ENCODE results near the gene CDRT4. TPM values are rescaled to one million over a fixed set of nuclear protein-coding genes. Genes with fewer than 3 reads are reported as not detected.

CDRT4 gene
- total RNA-seq, 4 donors from 2014 or later: 2.1 to 18.9 (median 12.4) TPM

DNA sequence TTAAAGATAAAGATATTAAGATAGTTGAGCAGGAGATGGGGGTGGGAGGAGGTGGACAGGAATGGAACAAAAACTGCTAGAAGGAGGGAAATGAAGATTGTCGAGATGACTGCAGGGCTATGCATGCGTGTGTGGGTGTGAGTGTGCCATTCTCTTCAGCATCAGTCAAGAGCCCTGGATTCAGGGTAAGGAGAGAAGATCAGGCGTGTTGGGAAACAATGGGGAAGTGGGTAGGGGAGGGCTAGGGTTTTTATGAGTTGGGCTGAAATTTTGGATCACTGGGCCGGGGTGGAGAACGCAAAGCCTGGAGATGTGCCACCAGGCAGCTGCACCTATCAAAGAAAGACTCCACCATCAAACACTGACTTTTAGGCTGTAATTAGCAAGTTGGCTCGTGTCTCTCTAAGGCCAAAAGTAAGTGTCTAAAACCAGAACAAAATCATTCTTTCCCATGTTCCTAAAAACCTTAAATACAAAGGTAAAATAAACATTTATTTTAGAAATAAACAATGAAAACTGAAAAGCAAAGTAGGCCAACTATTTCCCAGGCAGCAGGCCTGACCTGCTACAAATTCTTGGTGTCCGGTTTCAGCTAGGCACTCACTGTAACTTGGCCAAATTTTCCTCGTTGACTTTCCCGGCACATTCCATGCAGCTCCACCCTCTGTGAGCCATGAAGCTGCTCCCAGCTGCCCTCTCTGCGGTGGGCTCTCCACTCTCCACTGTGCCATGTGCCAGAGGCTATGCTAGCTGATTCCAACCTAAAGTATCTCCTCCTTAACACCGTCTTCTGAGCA lies 4.2 kb downstream of the CDRT4 start:
- WGBS, 2 donors: 27 to 28% methylated on average over 11 of the region's 11 CpGs
- no peaks in the 10 kb centered on the region for H3K36me3 ChIP-seq
- peaks cover 6 to 72% (median 34%) of the 10 kb centered on the region in 4 donors for H3K4me1 ChIP-seq
- peak overlapping the region; percentile 70 to 88 (median 79) for H3K27ac ChIP-seq
- TF ChIP-seq EP300 (IDR thresholded peaks at IDR 0.05): peak in 1 of 2 donors; percentile 51
- no peak for TF ChIP-seq POLR2A (IDR thresholded peaks at IDR 0.05)
- H3K9me3 ChIP-seq: no peaks in the 10 kb centered on the region
- H3K27me3 ChIP-seq: no peaks in the 10 kb centered on the region
- no peak overlapping the region for H3K4me3 ChIP-seq
- DNase-seq (ENCODE audit: low spot score in 2 of 2): peak in 1 of 2 donors; percentile 37

GRCh38 chr17:15457723-15458094 lies 9.7 kb downstream of the CDRT4 start:
- Histone ChIP-seq H3K27me3 (no peaks in the 10 kb centered on the region), H3K9me3 (no peaks in the 10 kb centered on the region), H3K36me3 (no peaks in the 10 kb centered on the region), H3K4me3 (peak overlapping the region in 1 of 4 donors; percentile 6), H3K27ac (peak overlapping the region; percentile 70 to 93 (median 82)), H3K4me1 (peaks cover 7 to 96% (median 59%) of the 10 kb centered on the region in 4 donors)
- peak; percentile 65 to 68 for DNase-seq (ENCODE audit: low spot score in 2 of 2)
- TF ChIP-seq POLR2A (IDR thresholded peaks at IDR 0.05) (no peak), CTCF (IDR thresholded peaks at IDR 0.05) (no peak), EP300 (IDR thresholded peaks at IDR 0.05) (peak in 1 of 2 donors; percentile 78)
- 17 to 31% methylated on average over 5 to 7 of the region's 7 CpGs for WGBS, 2 donors

GRCh38 chr17:15456972-15457722 lies 10.3 kb downstream of the CDRT4 start:
- TF ChIP-seq CTCF (IDR thresholded peaks at IDR 0.05): peak; percentile 12 to 55 (median 43)
- TF ChIP-seq EP300 (IDR thresholded peaks at IDR 0.05): peak; percentile 50 to 93
- TF ChIP-seq POLR2A (IDR thresholded peaks at IDR 0.05): no peak
- H3K27ac ChIP-seq: peak overlapping the region; percentile 70 to 93 (median 82)
- peaks cover 7 to 98% (median 61%) of the 10 kb centered on the region in 4 donors for H3K4me1 ChIP-seq
- H3K36me3 ChIP-seq: no peaks in the 10 kb centered on the region
- WGBS, 2 donors: 22% methylated on average over 16 of the region's 16 CpGs
- H3K4me3 ChIP-seq: peak overlapping the region in 1 of 4 donors; percentile 6
- no peaks in the 10 kb centered on the region for H3K9me3 ChIP-seq
- H3K27me3 ChIP-seq: no peaks in the 10 kb centered on the region
- DNase-seq (ENCODE audit: low spot score in 2 of 2): peak; percentile 78 to 83

GRCh38 chr17:15456496-15456895 lies 10.9 kb downstream of the CDRT4 start:
- H3K36me3 ChIP-seq: no peaks in the 10 kb centered on the region
- DNase-seq (ENCODE audit: low spot score in 2 of 2): peak; percentile 61 to 84
- no peak for TF ChIP-seq EP300 (IDR thresholded peaks at IDR 0.05)
- TF ChIP-seq POLR2A (IDR thresholded peaks at IDR 0.05): no peak
- no peak for TF ChIP-seq CTCF (IDR thresholded peaks at IDR 0.05)
- peak overlapping the region; percentile 70 to 93 (median 82) for H3K27ac ChIP-seq
- H3K4me1 ChIP-seq: peaks cover 7 to 99% (median 65%) of the 10 kb centered on the region in 4 donors
- H3K27me3 ChIP-seq: no peaks in the 10 kb centered on the region
- H3K9me3 ChIP-seq: no peaks in the 10 kb centered on the region
- no peak overlapping the region for H3K4me3 ChIP-seq
- WGBS, 2 donors: 60 to 74% methylated on average over 6 of the region's 6 CpGs

- TF ChIP-seq POLR2A (IDR thresholded peaks at IDR 0.05) (no peak), EP300 (IDR thresholded peaks at IDR 0.05) (no peak), CTCF (IDR thresholded peaks at IDR 0.05) (no peak)
- DNase-seq (ENCODE audit: low spot score in 2 of 2): no peak
- Histone ChIP-seq H3K27me3 (no peaks in the 10 kb centered on the region), H3K4me3 (no peak overlapping the region), H3K27ac (peak overlapping the region in 3 of 4 donors; percentile 64 to 93 (median 79)), H3K4me1 (peaks cover 7 to 85% (median 61%) of the 10 kb centered on the region in 4 donors), H3K36me3 (no peaks in the 10 kb centered on the region), H3K9me3 (no peaks in the 10 kb centered on the region)
- 87 to 90% methylated on average over 5 of the region's 5 CpGs for WGBS, 2 donors
These were observed 13.1 kb downstream of the CDRT4 start for GRCh38 chr17:15454346-15454745.
